ENCODE results near the gene MYH9. TPM values are rescaled to one million over a fixed set of nuclear protein-coding genes. Genes with fewer than 3 reads are reported as not detected.

Gene MYH9
- total RNA-seq, 4 donors from 2014 or later: 215 to 1,171 (median 400) TPM

- intact Hi-C loops (cut with DNase I; ENCODE audit: low total_unique reads): loop anchor here (10.0 kb wide), 1 partner anchor 72 kb away; no protein-coding TSS in a partner anchor
- Histone ChIP-seq H3K27ac (peak overlapping the region; percentile 96 to 98), H3K36me3 (no peaks in the 10 kb centered on the region), H3K9me3 (no peaks in the 10 kb centered on the region), H3K4me3 (no peak overlapping the region), H3K27me3 (no peaks in the 10 kb centered on the region), H3K4me1 (peaks cover 11 to 29% of the 10 kb centered on the region in 2 donors)
- no peak for DNase-seq
- TF ChIP-seq POLR2A (IDR thresholded peaks at IDR 0.05): peak in 1 of 2 donors; percentile 14
- TF ChIP-seq CTCF (IDR thresholded peaks at IDR 0.05): no peak
Measured at GRCh38 chr22:36383110-36383581, 4.6 kb downstream of the MYH9 start.

- TF ChIP-seq CTCF (IDR thresholded peaks at IDR 0.05): no peak
- TF ChIP-seq POLR2A (IDR thresholded peaks at IDR 0.05): no peak
- intact Hi-C loops (cut with DNase I; ENCODE audit: low total_unique reads): loop anchor here (10.0 kb wide), 1 partner anchor 73 kb away; no protein-coding TSS in a partner anchor
- Histone ChIP-seq H3K27me3 (no peaks in the 10 kb centered on the region), H3K4me3 (no peak overlapping the region), H3K36me3 (no peaks in the 10 kb centered on the region), H3K9me3 (no peaks in the 10 kb centered on the region), H3K4me1 (peaks cover 11 to 31% of the 10 kb centered on the region in 2 donors), H3K27ac (peak overlapping the region; percentile 96 to 98)
- no peak for DNase-seq
Measured at GRCh38 chr22:36381513-36382128, 6.1 kb downstream of the MYH9 start.

GRCh38 chr22:36379593-36380361 is 8.0 kb downstream of the MYH9 start:
- no peaks in the 10 kb centered on the region for H3K36me3 ChIP-seq
- no peak overlapping the region for H3K4me3 ChIP-seq
- no peak for DNase-seq
- no peaks in the 10 kb centered on the region for H3K27me3 ChIP-seq
- peaks cover 14 to 45% of the 10 kb centered on the region in 2 donors for H3K4me1 ChIP-seq
- H3K9me3 ChIP-seq: no peaks in the 10 kb centered on the region
- H3K27ac ChIP-seq: peak overlapping the region; percentile 96 to 98
- no peak for TF ChIP-seq POLR2A (IDR thresholded peaks at IDR 0.05)
- no peak for TF ChIP-seq CTCF (IDR thresholded peaks at IDR 0.05)
- intact Hi-C loops (cut with DNase I; ENCODE audit: low total_unique reads): loop anchor here (10.0 kb wide), 1 partner anchor 75 kb away; no protein-coding TSS in a partner anchor

- Histone ChIP-seq H3K36me3 (no peaks in the 10 kb centered on the region), H3K4me3 (no peak overlapping the region), H3K27ac (peak overlapping the region; percentile 96 to 98), H3K4me1 (peaks cover 24 to 53% of the 10 kb centered on the region in 2 donors), H3K27me3 (no peaks in the 10 kb centered on the region), H3K9me3 (no peaks in the 10 kb centered on the region)
- no peak for DNase-seq
- TF ChIP-seq CTCF (IDR thresholded peaks at IDR 0.05) (no peak), POLR2A (IDR thresholded peaks at IDR 0.05) (no peak)
- intact Hi-C loops (cut with DNase I; ENCODE audit: low total_unique reads): no loop called here
Measured at GRCh38 chr22:36378869-36379217, 8.9 kb downstream of the MYH9 start.
